HG03039 (cell line): ENCODE results near the gene IQCF6.
"Not testable (repeated sequence)": the region's sequence is repeated elsewhere in the genome, so short reads cannot be mapped to it uniquely, and the experiment has no call there.

Experiments
- ATAC-seq: cut with Tn5 transposase; IDR thresholded peaks from one replicate; pipeline ENCODE4 v1.9.1; 2021; ENCODE audit warnings: mild to moderate bottlenecking, moderate library complexity; ENCODE audit not compliant: unreplicated experiment

IQCF6 gene

DNA sequence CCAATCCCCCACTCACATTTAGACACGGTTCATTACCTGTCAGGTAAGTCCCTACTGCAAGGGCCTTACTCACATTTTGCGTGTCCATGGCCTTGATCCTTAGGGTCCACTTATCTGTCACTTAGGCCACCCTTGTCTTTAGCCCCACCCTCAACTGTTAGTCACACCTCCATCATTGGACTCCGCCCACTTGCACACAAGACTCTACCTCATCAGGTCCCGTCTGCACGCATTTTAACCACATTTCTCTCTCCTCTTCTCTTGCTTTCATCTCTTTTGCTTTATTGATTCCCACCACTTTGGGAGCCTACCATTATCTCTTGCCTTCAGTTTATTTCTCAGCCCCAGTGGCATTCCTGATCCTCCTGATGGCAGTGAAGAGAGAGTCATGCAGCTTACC lies at the start of gene IQCF6:
Gene IQCF6 (minus strand): TSS at position 101 of the 400 bp plus-strand sequence. CDS start 13 bp downstream, at position 88.
- no peak for ATAC-seq

- no peak for ATAC-seq
These were observed 49.3 kb upstream of the IQCF6 start for GRCh38 chr3:51828297-51828696.

- no peak for ATAC-seq
These were observed 40.8 kb upstream of the IQCF6 start for GRCh38 chr3:51819709-51820406.

GRCh38 chr3:51819151-51819550 lies 40.1 kb upstream of the IQCF6 start:
- no peak for ATAC-seq

DNA sequence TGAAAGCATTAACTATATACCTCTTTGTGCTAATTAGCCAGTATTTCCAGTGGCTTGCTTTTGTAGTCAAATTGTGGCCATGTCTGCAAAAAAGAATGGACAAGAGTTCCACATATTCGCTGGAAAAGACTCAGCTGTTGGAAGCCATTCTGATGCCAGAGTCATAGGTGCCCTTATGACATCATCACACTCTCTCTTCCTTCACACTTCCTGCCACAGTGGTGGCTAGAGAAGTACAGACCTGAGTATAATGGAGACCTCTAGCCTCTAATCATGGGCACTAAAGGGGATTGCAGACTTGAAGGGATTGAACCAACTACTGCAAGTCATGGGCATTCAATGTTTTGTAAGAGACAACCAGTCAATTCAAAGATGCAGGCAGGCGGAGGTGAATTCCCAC lies 38.3 kb upstream of the IQCF6 start:
- ATAC-seq = no peak

DNA sequence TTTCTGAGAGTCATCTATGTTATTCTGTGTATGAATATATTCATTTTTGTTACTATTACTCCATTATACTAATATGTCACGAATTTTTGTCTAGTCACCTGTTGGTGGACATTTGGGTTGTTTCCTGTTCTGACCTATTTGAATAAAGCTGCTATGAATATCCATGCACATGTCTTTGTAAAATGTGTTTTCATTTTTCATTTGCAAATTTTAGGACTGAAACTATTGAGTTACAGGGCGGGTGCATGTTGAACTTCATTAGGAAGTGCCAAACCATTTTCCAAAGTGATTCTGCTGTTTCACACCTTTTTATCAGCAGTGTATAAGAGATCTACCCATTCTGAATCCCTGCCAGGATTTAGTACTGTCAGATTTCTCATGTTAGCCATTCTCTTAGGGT lies 37.7 kb upstream of the IQCF6 start:
- no peak for ATAC-seq

DNA sequence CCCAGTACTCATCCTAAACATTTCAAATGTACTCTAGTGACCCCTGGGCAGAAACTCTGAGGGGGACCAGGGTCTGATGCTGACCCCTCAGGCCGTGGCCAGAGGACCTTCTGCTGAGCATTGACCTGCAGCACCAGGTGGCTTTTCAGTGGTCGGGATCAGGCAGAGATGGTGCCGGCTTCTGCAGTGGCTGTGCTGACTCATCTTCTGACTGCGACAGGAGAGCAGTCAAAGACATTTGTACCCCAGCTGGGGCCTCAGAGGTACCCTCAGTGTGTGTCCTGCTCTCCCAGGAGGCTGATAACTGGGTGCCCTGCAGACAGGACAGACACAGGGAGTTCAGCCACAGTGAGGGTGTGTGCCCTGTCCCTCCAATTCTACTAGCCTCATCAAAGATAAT lies 36.6 kb upstream of the IQCF6 start:
- no peak for ATAC-seq

DNA sequence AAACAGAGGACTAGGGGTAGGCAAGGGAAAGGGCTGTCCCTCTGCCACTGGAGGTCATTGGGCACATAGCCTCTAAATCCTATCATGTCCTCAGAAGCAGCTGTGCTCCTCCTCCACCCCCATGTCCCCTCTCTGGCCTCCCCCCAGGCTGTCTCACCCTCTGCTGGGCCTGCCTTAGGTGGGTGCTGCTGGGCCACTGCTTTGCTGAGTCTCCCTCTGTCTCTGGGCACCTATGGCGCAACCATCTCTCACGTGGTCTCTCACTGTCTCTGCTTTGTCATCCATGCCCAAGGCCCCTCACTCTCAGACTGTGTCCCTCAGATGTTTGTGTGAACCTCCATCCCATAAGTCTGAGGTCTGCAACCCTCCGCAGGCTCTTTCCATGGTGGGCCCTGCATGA lies 35.0 kb upstream of the IQCF6 start:
- no peak for ATAC-seq

- ATAC-seq = no peak
These were observed 34.5 kb upstream of the IQCF6 start for GRCh38 chr3:51813539-51813938.

DNA sequence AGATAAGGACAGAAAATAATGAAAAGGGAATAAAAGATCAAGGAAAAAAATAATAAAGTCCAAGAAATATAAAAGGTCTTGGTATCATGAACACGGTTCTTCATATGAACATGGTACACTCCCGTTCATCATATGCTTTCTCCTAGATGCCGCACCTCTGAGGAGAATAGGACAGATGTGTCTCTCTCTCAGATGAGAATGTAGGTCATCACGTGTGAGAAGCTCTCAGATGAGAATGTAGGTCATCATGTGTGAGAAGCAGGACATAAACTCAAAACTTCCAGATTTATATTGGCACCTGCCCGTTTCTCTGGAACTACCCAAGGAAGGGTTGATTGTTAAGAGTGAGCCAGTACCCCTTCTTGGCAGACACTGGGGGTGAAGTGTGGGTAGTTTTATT lies 29.9 kb upstream of the IQCF6 start:
- no peak for ATAC-seq

- no peak for ATAC-seq
These were observed 23.2 kb upstream of the IQCF6 start for GRCh38 chr3:51802106-51802703.

DNA sequence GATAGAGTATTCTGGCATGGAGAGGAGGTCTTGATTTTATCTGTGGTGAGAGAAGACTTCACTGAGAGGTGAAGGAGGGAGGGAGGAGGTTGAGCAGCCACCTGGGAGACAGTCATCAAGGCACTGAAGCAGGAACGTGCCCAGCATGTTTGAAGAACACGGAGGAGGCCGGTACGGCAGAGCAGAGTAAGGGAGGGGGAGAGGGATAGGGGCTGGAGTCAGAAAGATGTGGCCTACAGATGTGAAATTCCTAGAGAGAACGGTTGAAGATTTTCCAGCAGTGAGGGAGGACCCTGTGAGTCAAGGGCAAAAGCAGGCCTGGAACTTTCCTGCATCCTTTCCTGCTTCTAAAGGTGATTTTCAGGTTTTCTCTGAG lies 21.7 kb upstream of the IQCF6 start:
- ATAC-seq = no peak

DNA sequence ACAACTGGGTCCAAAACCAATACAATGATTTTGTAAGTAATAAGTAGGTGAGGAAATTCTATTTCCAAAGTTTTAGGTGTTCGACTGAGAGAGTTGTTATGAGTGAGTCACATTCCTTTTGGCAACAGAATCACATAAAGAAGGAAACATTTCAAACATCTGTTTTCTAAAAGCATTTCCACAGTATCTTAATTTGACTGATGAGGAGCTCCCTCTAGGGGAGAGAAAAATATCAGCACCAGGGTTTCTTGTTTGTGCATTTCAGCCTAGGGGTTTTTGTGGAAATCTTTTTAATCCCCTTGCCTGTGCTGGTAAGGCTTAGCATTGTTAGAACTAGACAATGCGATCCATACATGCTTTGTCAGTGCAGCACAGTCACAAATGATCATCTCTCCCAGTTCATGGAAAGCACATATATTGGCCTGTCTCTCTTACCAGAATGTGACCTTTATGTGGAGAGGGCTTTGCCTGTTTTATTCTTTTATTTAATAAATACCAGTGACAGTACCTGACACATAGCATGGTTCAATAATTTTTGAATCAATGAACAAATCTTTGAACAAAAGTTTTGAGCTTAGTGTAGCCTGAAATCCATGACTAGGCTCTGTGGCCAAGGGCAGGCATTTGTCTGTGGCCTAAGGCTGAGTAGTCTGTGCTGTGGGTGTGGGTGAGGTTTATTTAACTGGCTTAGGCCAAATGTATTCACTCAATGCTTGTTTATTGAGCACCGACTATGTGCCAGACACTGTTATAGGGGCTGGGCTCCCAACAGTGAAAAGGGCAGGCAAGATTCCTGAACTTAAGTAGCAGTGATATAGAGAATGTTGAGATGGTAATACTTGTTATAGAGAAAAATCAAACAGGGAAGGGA lies 21.1 kb upstream of the IQCF6 start:
- no peak for ATAC-seq

GRCh38 chr3:51798411-51798963 lies 19.4 kb upstream of the IQCF6 start:
- no peak for ATAC-seq

- ATAC-seq = no peak
These were observed 17.8 kb upstream of the IQCF6 start for GRCh38 chr3:51796854-51797253.

- no peak for ATAC-seq
These were observed 15.2 kb upstream of the IQCF6 start for GRCh38 chr3:51794206-51794605.

DNA sequence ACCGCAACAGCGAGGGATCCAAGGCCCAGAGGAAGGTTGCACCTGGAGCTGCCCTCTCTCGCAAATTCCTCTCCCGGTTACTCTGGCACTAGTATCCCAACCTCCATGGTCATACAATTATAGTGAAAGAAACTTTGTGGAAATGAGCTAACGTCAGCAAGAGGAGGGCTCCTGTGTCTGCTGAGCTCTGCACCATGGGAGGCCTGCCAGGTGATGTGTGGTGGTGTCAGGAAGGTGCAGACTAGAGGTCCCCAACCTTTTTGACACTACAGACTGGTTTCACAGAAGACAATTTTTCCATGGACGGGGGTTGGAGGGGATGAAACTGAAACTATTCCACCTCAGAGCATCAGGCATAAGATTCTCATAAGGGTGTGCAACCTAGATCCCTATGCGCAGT lies 13.2 kb upstream of the IQCF6 start:
- ATAC-seq = no peak

DNA sequence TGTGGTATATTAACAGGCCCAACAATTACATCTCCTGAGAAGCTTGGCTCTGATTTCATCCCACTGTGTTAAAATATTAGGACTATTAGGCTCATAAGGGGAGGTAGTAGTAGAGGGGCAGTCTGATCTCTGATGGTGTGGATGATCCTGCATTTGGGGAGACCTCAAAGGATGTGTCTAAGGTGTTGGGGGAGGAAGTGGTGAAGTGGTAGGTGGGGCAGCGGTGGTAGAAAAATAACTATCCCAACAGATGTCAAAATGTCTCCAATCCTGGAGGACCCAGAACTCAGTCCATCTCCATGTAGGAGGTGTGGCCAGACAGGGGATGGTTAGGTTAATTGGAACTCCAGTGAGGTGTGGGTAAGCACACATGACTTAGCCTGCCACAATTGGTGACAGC lies 10.4 kb upstream of the IQCF6 start:
- no peak for ATAC-seq

GRCh38 chr3:51787576-51787975 lies 8.5 kb upstream of the IQCF6 start:
- ATAC-seq = not testable (repeated sequence)

DNA sequence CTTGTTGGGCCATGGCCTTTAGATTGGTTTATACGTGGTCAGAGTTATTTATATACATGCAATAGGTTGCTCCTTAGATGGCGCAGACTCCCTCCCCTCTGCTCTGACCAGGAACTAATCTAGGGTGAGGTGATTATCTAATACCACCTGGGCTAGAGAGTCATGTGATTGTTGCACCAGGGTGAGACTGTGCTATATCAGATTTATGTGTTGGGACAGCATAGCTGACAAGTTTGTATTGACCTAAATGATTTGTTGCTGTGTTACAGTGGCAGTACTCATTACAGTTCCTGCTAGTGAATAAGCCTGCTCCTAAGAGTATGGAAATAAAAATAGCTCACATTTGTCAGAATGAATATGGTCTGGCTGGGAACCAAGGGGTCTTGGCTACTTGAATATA lies 7.2 kb upstream of the IQCF6 start:
- no peak for ATAC-seq

GRCh38 chr3:51778554-51778953 lies 483 bp downstream of the IQCF6 start:
- no peak for ATAC-seq

- ATAC-seq = no peak
These were observed 1.1 kb downstream of the IQCF6 start for GRCh38 chr3:51777985-51778384.
